SK-N-SH (cell line): ENCODE measurements around the gene AMDHD2.

Source experiments
- CTCF ChIP-seq: fragments of 200-600 bp; sonication (generic); IDR thresholded peaks from 2 replicates; pipeline ENCODE4 v1.6.1; 2017; ENCODE audit warnings: antibody characterized with exemption, mild to moderate bottlenecking, moderate library complexity
- EP300 ChIP-seq, 2 experiments: IDR thresholded peaks; 2 replicates each; pipeline versions ENCODE4 v1.4.0 to v1.6.1; 2012; ENCODE audit warnings: borderline replicate concordance in 1 of 2, low read depth in 1 of 2, low read length in 1 of 2
- EZH2phosphoT487 ChIP-seq: fragments of 200-600 bp; sonication (generic); IDR thresholded peaks from 2 replicates; pipeline ENCODE4 v1.6.1; 2017; ENCODE audit warnings: low read depth, mixed run types, mild to moderate bottlenecking, antibody characterized with exemption, moderate library complexity, borderline replicate concordance
- FOXJ3 ChIP-seq: sonication (generic); formaldehyde crosslinking; IDR thresholded peaks from 2 replicates; pipeline ENCODE4 v1.5.1; 2020; ENCODE audit warnings: mild to moderate bottlenecking, missing genetic modification reagents
- FOXM1 ChIP-seq: IDR thresholded peaks from 2 replicates; pipeline ENCODE4 v1.4.0; 2012; ENCODE audit warnings: low read depth, mild to moderate bottlenecking
- GABPA ChIP-seq: IDR thresholded peaks from 2 replicates; pipeline ENCODE4 v1.4.0; 2012; ENCODE audit warnings: low read depth, mild to moderate bottlenecking
- JUND ChIP-seq: IDR thresholded peaks from 2 replicates; pipeline ENCODE4 v1.4.0; 2012
- PBX3 ChIP-seq: IDR thresholded peaks from 2 replicates; pipeline ENCODE4; 2012
- RAD21 ChIP-seq: IDR thresholded peaks from 2 replicates; pipeline ENCODE4 v1.6.1; 2012; ENCODE audit warnings: mild to moderate bottlenecking, low read length
- RCOR1 ChIP-seq: fragments of 150-350 bp; IDR thresholded peaks from 2 replicates; pipeline ENCODE4 v1.6.1; 2017; ENCODE audit warnings: antibody characterized with exemption, low read length
- REST ChIP-seq: IDR thresholded peaks from 2 replicates; pipeline ENCODE4 v1.6.1; 2012; ENCODE audit warnings: mild to moderate bottlenecking, low read depth, low read length, moderate library complexity
- TF ChIP-seq, protein P1 (sequence below): fragments of 150-350 bp; IDR thresholded peaks from 2 replicates; pipeline ENCODE4 v1.6.1; 2017; ENCODE audit warnings: antibody characterized with exemption, low read length, low read depth, borderline replicate concordance

- no peak for TF ChIP-seq EZH2phosphoT487
- TF ChIP-seq CTCF = no peak
- TF ChIP-seq FOXM1 = no peak
- TF ChIP-seq PBX3 = no peak
- no peak for TF ChIP-seq FOXJ3 (CRISPR knock-in tag)
- no peak for TF ChIP-seq EP300 (IDR thresholded peaks at IDR 0.05; ENCODE audit: borderline replicate concordance in 1 of 2, low read depth in 1 of 2, low read length in 1 of 2)
- TF ChIP-seq, protein P1, sequence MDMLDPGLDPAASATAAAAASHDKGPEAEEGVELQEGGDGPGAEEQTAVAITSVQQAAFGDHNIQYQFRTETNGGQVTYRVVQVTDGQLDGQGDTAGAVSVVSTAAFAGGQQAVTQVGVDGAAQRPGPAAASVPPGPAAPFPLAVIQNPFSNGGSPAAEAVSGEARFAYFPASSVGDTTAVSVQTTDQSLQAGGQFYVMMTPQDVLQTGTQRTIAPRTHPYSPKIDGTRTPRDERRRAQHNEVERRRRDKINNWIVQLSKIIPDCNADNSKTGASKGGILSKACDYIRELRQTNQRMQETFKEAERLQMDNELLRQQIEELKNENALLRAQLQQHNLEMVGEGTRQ = no peak
- TF ChIP-seq REST = no peak
- no peak for TF ChIP-seq JUND
- no peak for TF ChIP-seq RCOR1
- TF ChIP-seq GABPA = no peak
- no peak for TF ChIP-seq RAD21
Measured at GRCh38 chr16:2482249-2482648, 37.9 kb upstream of the AMDHD2 start.
